Activated naive CD8-positive, alpha-beta T cell treated with anti-CD3 and anti-CD28 coated beads, Interleukin-2, amount 50 U/mL, for 24 hours (primary cell): ENCODE measurements around the gene GLB1L2.
"Not testable (repeated sequence)": the region's sequence is repeated elsewhere in the genome, so short reads cannot be mapped to it uniquely, and the experiment has no call there.

Source experiments
- ATAC-seq: fragments of 150-1000 bp; cut with Tn5 transposase; one replicate; pipeline ENCODE4 v1.10.0; 2021
- DNase-seq: peaks from one replicate; pipeline ENCODE4 v3.0.0; 2021
- H3K27ac Mint-ChIP-seq: one replicate; pipeline ENCODE4 v1.8.0; 2021; ENCODE audit warnings: mild to moderate bottlenecking, mixed read lengths
- H3K27me3 Mint-ChIP-seq: one replicate; pipeline ENCODE4 v1.8.0; 2021; ENCODE audit warnings: mixed read lengths
- H3K36me3 Mint-ChIP-seq: one replicate; pipeline ENCODE4 v1.8.0; 2021; ENCODE audit warnings: low read depth, mixed read lengths
- H3K4me1 Mint-ChIP-seq: one replicate; pipeline ENCODE4 v1.8.0; 2021; ENCODE audit warnings: mixed read lengths
- H3K4me3 Mint-ChIP-seq: one replicate; pipeline ENCODE4 v1.8.0; 2021; ENCODE audit warnings: mild to moderate bottlenecking, moderate library complexity, mixed read lengths
- H3K9me3 Mint-ChIP-seq: one replicate; pipeline ENCODE4 v1.8.0; 2021; ENCODE audit warnings: mixed read lengths

Gene GLB1L2

GRCh38 chr11:134331354-134332188, at the start of gene GLB1L2:
Gene GLB1L2 (plus strand): TSS chr11:134331988. CDS start chr11:134332062, 74 bp downstream.
- H3K27me3 Mint-ChIP-seq = peaks cover 37% of the 10 kb centered on the region
- ATAC-seq (peak; percentile 93), DNase-seq (peak; percentile 73)
- no peak within 1 kb of the TSS for H3K27ac Mint-ChIP-seq
- no peaks in the 10 kb centered on the region for H3K9me3 Mint-ChIP-seq
- H3K4me3 Mint-ChIP-seq = peak within 1 kb of the TSS; percentile 78
- H3K36me3 Mint-ChIP-seq = no peaks in the 10 kb centered on the region
- H3K4me1 Mint-ChIP-seq = peaks cover 10% of the 10 kb centered on the region

GRCh38 chr11:134282121-134283045, 49.4 kb upstream of the GLB1L2 start:
- peaks cover 5% of the 10 kb centered on the region for H3K36me3 Mint-ChIP-seq
- peaks cover 7% of the 10 kb centered on the region for H3K27me3 Mint-ChIP-seq
- ATAC-seq = no peak
- no peak overlapping the region for H3K4me3 Mint-ChIP-seq
- no peak overlapping the region for H3K27ac Mint-ChIP-seq
- no peaks in the 10 kb centered on the region for H3K9me3 Mint-ChIP-seq
- no peak for DNase-seq
- no peaks in the 10 kb centered on the region for H3K4me1 Mint-ChIP-seq

- Mint-ChIP-seq H3K27ac (no peak overlapping the region), H3K4me3 (no peak overlapping the region), H3K36me3 (peaks cover 1% of the 10 kb centered on the region), H3K27me3 (peaks cover 5% of the 10 kb centered on the region), H3K4me1 (no peaks in the 10 kb centered on the region), H3K9me3 (no peaks in the 10 kb centered on the region)
- DNase-seq (no peak), ATAC-seq (no peak)
These were observed 48.1 kb upstream of the GLB1L2 start for GRCh38 chr11:134283461-134284230.

GRCh38 chr11:134284349-134284748, 47.4 kb upstream of the GLB1L2 start:
- ATAC-seq, H3K27me3 Mint-ChIP-seq, H3K4me1 Mint-ChIP-seq, H3K27ac Mint-ChIP-seq, DNase-seq, H3K9me3 Mint-ChIP-seq, H3K4me3 Mint-ChIP-seq, H3K36me3 Mint-ChIP-seq: not testable (repeated sequence)

- Mint-ChIP-seq H3K4me1 (no peaks in the 10 kb centered on the region), H3K36me3 (no peaks in the 10 kb centered on the region), H3K9me3 (no peaks in the 10 kb centered on the region), H3K27me3 (no peaks in the 10 kb centered on the region), H3K27ac (no peak overlapping the region), H3K4me3 (no peak overlapping the region)
- DNase-seq (no peak), ATAC-seq (no peak)
These were observed 44.2 kb upstream of the GLB1L2 start for GRCh38 chr11:134287561-134287960.

GRCh38 chr11:134288486-134288885, 43.3 kb upstream of the GLB1L2 start:
- no peaks in the 10 kb centered on the region for H3K27me3 Mint-ChIP-seq
- no peaks in the 10 kb centered on the region for H3K9me3 Mint-ChIP-seq
- H3K27ac Mint-ChIP-seq = no peak overlapping the region
- ATAC-seq = no peak
- DNase-seq = no peak
- H3K36me3 Mint-ChIP-seq = no peaks in the 10 kb centered on the region
- no peaks in the 10 kb centered on the region for H3K4me1 Mint-ChIP-seq
- H3K4me3 Mint-ChIP-seq = no peak overlapping the region

- Mint-ChIP-seq H3K27ac (peak overlapping the region; percentile 36), H3K4me3 (no peak overlapping the region), H3K9me3 (no peaks in the 10 kb centered on the region), H3K4me1 (no peaks in the 10 kb centered on the region), H3K27me3 (no peaks in the 10 kb centered on the region), H3K36me3 (no peaks in the 10 kb centered on the region)
- ATAC-seq (no peak), DNase-seq (no peak)
These were observed 42.6 kb upstream of the GLB1L2 start for GRCh38 chr11:134289167-134289566.

- no peaks in the 10 kb centered on the region for H3K9me3 Mint-ChIP-seq
- ATAC-seq = no peak
These were observed 42.0 kb upstream of the GLB1L2 start for GRCh38 chr11:134289789-134290188.

GRCh38 chr11:134290646-134291045, 41.1 kb upstream of the GLB1L2 start:
- H3K27ac Mint-ChIP-seq = no peak overlapping the region
- ATAC-seq (no peak), DNase-seq (no peak)
- H3K27me3 Mint-ChIP-seq = no peaks in the 10 kb centered on the region
- no peak overlapping the region for H3K4me3 Mint-ChIP-seq
- no peaks in the 10 kb centered on the region for H3K4me1 Mint-ChIP-seq
- no peaks in the 10 kb centered on the region for H3K9me3 Mint-ChIP-seq
- no peaks in the 10 kb centered on the region for H3K36me3 Mint-ChIP-seq

More at GRCh38 chr11:134289789-134290188, 42.0 kb upstream of the GLB1L2 start:
- H3K4me3 Mint-ChIP-seq = no peak overlapping the region
- no peaks in the 10 kb centered on the region for H3K4me1 Mint-ChIP-seq
- H3K27me3 Mint-ChIP-seq = no peaks in the 10 kb centered on the region
- DNase-seq = no peak
- H3K27ac Mint-ChIP-seq = no peak overlapping the region
- H3K36me3 Mint-ChIP-seq = no peaks in the 10 kb centered on the region

- Mint-ChIP-seq H3K4me1 (no peaks in the 10 kb centered on the region), H3K4me3 (no peak overlapping the region), H3K9me3 (no peaks in the 10 kb centered on the region)
These were observed 40.6 kb upstream of the GLB1L2 start for GRCh38 chr11:134291196-134291595.

GRCh38 chr11:134292661-134293060, 39.1 kb upstream of the GLB1L2 start:
- Mint-ChIP-seq H3K27me3 (no peaks in the 10 kb centered on the region), H3K27ac (no peak overlapping the region), H3K9me3 (no peaks in the 10 kb centered on the region), H3K4me3 (no peak overlapping the region), H3K36me3 (no peaks in the 10 kb centered on the region), H3K4me1 (no peaks in the 10 kb centered on the region)
- DNase-seq = no peak
- no peak for ATAC-seq

More at GRCh38 chr11:134291196-134291595, 40.6 kb upstream of the GLB1L2 start:
- H3K36me3 Mint-ChIP-seq = no peaks in the 10 kb centered on the region
- H3K27ac Mint-ChIP-seq = no peak overlapping the region
- no peaks in the 10 kb centered on the region for H3K27me3 Mint-ChIP-seq
- ATAC-seq = no peak
- no peak for DNase-seq

- Mint-ChIP-seq H3K27me3 (no peaks in the 10 kb centered on the region), H3K4me1 (no peaks in the 10 kb centered on the region), H3K36me3 (no peaks in the 10 kb centered on the region), H3K9me3 (no peaks in the 10 kb centered on the region), H3K27ac (no peak overlapping the region), H3K4me3 (no peak overlapping the region)
- ATAC-seq (no peak), DNase-seq (no peak)
These were observed 38.4 kb upstream of the GLB1L2 start for GRCh38 chr11:134293119-134294113.

- no peak overlapping the region for H3K4me3 Mint-ChIP-seq
- ATAC-seq (no peak), DNase-seq (no peak)
- no peaks in the 10 kb centered on the region for H3K9me3 Mint-ChIP-seq
- no peaks in the 10 kb centered on the region for H3K36me3 Mint-ChIP-seq
- no peaks in the 10 kb centered on the region for H3K4me1 Mint-ChIP-seq
- no peaks in the 10 kb centered on the region for H3K27me3 Mint-ChIP-seq
- no peak overlapping the region for H3K27ac Mint-ChIP-seq
These were observed 37.1 kb upstream of the GLB1L2 start for GRCh38 chr11:134294664-134295063.
